GM12801 (cell line): Measurements from ENCODE around the gene TFEB.

Source experiments
- CTCF ChIP-seq: IDR thresholded peaks from one replicate; pipeline ENCODE4 v1.5.1; 2011; ENCODE audit warnings: control low read depth; ENCODE audit not compliant: insufficient read length; ENCODE audit errors: extremely low read depth

The TFEB gene

GRCh38 chr6:41654151-41654697 is 81.2 kb downstream of the TFEB start:
- no peak for TF ChIP-seq CTCF

GRCh38 chr6:41653691-41654090 is 81.7 kb downstream of the TFEB start:
- TF ChIP-seq CTCF = no peak

DNA sequence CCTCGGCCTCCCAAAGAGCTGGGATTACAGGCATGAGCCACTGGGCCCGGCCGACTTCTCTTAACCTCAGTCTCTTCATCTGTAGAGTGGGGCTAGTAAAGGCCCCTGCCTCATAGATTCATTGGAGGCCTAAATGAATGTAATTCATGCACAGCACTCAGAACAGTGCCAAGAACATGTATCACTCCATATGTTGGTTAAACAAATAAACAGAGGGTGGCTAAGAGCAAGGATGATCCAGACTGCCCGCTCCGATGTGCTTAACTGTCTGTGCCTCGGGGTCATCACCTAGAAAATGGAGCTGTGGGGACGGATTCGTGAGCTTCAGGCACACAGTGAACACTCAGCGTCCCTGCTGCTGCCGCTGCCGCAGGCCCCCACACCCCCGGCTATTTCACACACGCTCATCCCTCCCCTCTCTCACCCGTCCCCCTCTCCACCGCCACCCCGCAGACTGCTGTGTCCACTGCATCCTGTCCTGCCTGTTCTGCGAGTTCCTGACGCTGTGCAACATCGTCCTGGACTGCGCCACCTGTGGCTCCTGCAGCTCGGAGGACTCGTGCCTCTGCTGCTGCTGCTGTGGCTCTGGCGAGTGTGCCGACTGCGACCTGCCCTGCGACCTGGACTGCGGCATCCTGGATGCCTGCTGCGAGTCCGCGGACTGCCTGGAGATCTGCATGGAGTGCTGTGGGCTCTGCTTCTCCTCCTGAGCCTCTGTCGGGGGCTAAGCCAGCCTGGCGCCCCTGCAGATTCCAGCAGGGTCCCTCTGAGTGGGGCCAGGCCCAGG is 82.3 kb downstream of the TFEB start:
- TF ChIP-seq CTCF = no peak

DNA sequence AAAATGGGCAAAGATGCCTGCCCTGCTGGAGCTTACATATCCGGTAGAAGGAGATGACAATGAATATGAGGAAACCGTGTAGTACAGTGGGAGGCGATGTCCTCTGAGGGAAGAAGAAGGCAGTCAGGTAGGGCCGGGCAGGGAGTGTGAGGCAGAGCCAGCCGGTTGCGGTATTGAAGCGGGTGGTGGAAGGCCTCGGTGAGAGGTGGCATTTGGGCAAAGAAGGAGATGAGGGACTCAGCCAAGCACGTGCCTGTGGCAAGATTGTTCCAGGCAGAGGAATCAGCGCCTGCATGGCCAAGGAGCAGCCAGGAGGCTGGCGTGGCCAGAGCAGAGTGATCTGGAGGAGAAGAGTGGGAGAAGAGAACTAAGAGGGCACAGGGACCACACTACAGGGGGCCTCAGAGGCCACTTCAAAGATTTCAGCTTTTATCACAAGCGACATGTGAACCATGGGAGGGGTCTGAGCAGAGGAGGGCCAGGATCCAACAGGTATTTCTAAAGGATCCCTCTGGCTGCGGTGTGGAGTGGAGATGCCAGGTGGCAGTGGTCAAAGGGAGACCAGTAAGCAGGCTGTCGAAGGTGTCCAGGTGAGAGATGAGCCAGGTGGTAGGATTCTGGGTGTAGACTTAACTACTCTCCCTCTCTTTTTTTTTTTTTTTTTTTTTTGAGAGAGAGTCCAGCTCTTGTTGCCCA is 83.3 kb downstream of the TFEB start:
- TF ChIP-seq CTCF = no peak

GRCh38 chr6:41651246-41651961 is 84.0 kb downstream of the TFEB start:
- TF ChIP-seq CTCF = no peak

DNA sequence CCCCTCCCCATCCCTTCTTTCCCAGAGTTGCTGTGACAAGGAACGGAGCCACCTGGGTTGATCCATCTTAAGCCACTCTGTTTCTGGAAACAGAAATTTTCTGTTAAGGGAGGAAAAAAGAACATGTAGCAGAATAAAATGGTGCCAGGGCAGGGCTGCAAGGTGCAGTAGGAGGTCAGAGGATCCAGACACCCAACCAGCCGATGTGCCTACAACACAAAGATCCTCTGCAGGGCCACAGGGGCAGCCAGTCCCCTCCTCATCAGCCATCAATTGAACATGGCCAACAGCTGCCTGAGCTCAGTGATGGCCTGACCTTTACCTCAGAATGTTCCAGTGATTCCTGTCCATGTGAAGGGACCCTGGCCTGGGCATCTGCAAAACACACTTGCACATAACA is 85.3 kb downstream of the TFEB start:
- no peak for TF ChIP-seq CTCF

DNA sequence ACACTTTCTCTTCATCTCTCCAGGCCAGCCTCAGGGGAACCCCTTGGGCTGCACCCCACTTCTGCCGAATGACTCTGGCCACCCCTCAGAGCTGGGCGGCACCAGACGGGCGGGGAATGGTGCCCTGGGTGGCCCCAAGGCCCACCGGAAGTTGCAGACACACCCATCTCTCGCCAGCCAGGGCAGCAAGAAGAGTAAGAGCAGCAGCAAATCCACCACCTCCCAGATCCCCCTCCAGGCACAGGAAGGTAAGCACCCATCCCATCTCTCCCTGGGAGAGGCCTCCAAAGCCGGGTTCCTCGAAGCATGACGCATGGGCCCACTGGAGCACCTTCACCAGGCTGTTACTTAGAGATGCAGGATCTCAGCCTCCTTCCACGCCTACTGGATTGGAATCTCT is 85.8 kb downstream of the TFEB start:
- no peak for TF ChIP-seq CTCF
